ENCODE measurements around the gene ALK.

ALK gene

DNA sequence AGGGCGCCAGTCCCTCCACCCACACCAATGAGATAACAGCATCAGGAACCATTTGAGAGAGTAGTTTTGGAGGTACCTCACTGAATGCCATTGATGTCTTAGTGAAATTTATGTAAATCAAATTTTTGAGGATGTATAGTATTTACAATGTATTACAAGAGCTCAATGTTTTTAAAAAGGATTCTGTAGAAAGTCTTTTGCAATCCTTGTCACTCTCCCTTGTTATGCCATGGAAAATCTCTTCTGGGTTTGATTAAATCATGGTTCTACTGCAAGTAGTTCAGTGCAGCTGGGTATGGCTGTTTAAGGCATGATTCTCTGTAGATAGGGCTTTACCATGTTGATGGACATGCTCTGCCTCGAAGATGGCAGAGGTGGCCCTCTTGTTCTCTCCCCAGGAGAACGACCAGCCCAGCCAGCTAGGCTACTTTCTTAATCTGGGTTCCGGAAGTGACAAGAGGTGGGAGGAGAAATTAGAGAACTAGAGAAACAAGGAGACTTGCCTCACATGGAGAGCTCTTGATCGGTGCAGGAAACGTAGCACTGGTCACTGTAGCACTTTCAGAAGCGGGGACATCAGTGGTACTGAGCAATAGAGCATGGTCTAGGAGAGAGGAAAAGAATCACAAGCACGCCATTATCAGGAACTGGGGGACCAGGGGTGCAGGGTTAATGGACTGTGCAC lies 603.4 kb downstream of the ALK start:
- Histone ChIP-seq H4K8ac (ENCODE audit: low read depth, low read length) (no peak overlapping the region), H2BK5ac (ENCODE audit: low read length) (no peak overlapping the region), H3K27ac (replicated peaks; ENCODE audit: low read length) (no peak overlapping the region), H3K9ac (ENCODE audit: low read depth, low read length, poor library complexity) (no peak overlapping the region), H3K27me3 (ENCODE audit: control insufficient read depth in 3 of 3, insufficient read depth in 3 of 3, low read depth in 1 of 3, low read length in 3 of 3) (peaks cover 0 to 4% (median 0%) of the 10 kb centered on the region in 3 experiments), H2AK5ac (ENCODE audit: low read depth, low read length) (no peak overlapping the region), H3K18ac (ENCODE audit: low read length) (no peak overlapping the region), H4K91ac (ENCODE audit: low read depth, low read length, poor library complexity) (no peak overlapping the region), H3K4me2 (ENCODE audit: insufficient read depth, low read length, poor library complexity, severe bottlenecking) (no peak overlapping the region), H3K9me3 (replicated peaks in 1 of 2; ENCODE audit: control insufficient read depth in 2 of 2, insufficient read depth in 1 of 2, low read depth in 1 of 2, low read length in 2 of 2) (no peaks in the 10 kb centered on the region), H2BK15ac (ENCODE audit: low read length) (no peak overlapping the region), H3K79me1 (ENCODE audit: low read depth, low read length) (no peaks in the 10 kb centered on the region), H3K4me3 (ENCODE audit: low read length in 2 of 2) (no peak overlapping the region), H3K4me1 (ENCODE audit: control insufficient read depth in 2 of 2, insufficient read depth in 1 of 2, low read depth in 1 of 2, low read length in 2 of 2) (peaks cover 5 to 12% of the 10 kb centered on the region in 2 donors), H2BK120ac (ENCODE audit: low read depth, low read length) (no peak overlapping the region), H3K4ac (ENCODE audit: low read length) (no peak overlapping the region), H2AFZ (ENCODE audit: low read length) (no peak overlapping the region), H3K14ac (ENCODE audit: low read length) (no peak overlapping the region), H3K23ac (ENCODE audit: low read depth, low read length, poor library complexity) (no peak overlapping the region), H3K36me3 (replicated peaks in 1 of 2; ENCODE audit: control insufficient read depth in 2 of 2, insufficient read depth in 2 of 2, low read length in 2 of 2) (peaks cover 0 to 21% of the 10 kb centered on the region in 2 donors), H2BK12ac (ENCODE audit: low read length) (no peak overlapping the region)
- WGBS, 2 donors (ENCODE audit: extremely low coverage in 2 of 2, insufficient read length in 2 of 2, insufficient replicate concordance in 1 of 2), result no CpG with 5 or more reads among the region's 8 CpGs
- DNase-seq (ENCODE audit: low spot score), result no peak

DNA sequence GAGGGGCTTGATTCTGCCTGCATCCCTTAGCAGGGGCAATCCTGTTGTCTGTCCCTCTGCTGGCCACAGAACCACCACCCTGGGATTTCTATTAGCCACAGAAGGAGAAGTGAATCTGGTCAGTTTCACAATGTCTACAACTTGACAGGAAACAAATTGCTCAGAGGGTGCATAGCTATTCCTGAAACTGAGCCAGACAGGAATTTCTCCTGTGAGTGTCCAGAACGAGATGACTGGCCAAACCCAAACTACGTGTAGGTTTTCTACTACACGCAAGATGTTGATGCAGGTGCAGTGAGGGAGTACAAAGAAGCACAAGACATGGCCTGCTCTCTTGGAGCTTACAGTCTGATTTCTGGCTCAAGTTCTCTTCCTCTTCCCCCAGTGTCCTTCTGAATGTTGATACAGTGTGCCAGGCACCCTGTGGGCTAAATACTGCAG lies 604.3 kb downstream of the ALK start:
- no CpG with 5 or more reads among the region's 3 CpGs for WGBS, 2 donors (ENCODE audit: extremely low coverage in 2 of 2, insufficient read length in 2 of 2, insufficient replicate concordance in 1 of 2)
- H3K36me3 ChIP-seq (replicated peaks in 1 of 2; ENCODE audit: control insufficient read depth in 2 of 2, insufficient read depth in 2 of 2, low read length in 2 of 2), result peaks cover 0 to 21% of the 10 kb centered on the region in 2 donors
- peaks cover 2 to 12% of the 10 kb centered on the region in 2 donors for H3K4me1 ChIP-seq (ENCODE audit: control insufficient read depth in 2 of 2, insufficient read depth in 1 of 2, low read depth in 1 of 2, low read length in 2 of 2)
- no peak overlapping the region for H3K18ac ChIP-seq (ENCODE audit: low read length)
- no peak overlapping the region for H3K23ac ChIP-seq (ENCODE audit: low read depth, low read length, poor library complexity)
- no peaks in the 10 kb centered on the region for H3K79me1 ChIP-seq (ENCODE audit: low read depth, low read length)
- no peak overlapping the region for H3K9ac ChIP-seq (ENCODE audit: low read depth, low read length, poor library complexity)
- peaks cover 0 to 4% (median 0%) of the 10 kb centered on the region in 3 experiments for H3K27me3 ChIP-seq (ENCODE audit: control insufficient read depth in 3 of 3, insufficient read depth in 3 of 3, low read depth in 1 of 3, low read length in 3 of 3)
- no peak overlapping the region for H3K14ac ChIP-seq (ENCODE audit: low read length)
- H3K4me3 ChIP-seq (ENCODE audit: low read length in 2 of 2), result no peak overlapping the region
- no peak overlapping the region for H2AK5ac ChIP-seq (ENCODE audit: low read depth, low read length)
- no peak for DNase-seq (ENCODE audit: low spot score)
- no peak overlapping the region for H2BK12ac ChIP-seq (ENCODE audit: low read length)
- no peak overlapping the region for H2BK120ac ChIP-seq (ENCODE audit: low read depth, low read length)
- H4K8ac ChIP-seq (ENCODE audit: low read depth, low read length), result no peak overlapping the region
- H2BK15ac ChIP-seq (ENCODE audit: low read length), result no peak overlapping the region
- H2BK5ac ChIP-seq (ENCODE audit: low read length), result no peak overlapping the region
- no peak overlapping the region for H2AFZ ChIP-seq (ENCODE audit: low read length)
- no peaks in the 10 kb centered on the region for H3K9me3 ChIP-seq (replicated peaks in 1 of 2; ENCODE audit: control insufficient read depth in 2 of 2, insufficient read depth in 1 of 2, low read depth in 1 of 2, low read length in 2 of 2)
- no peak overlapping the region for H3K4ac ChIP-seq (ENCODE audit: low read length)
- H3K4me2 ChIP-seq (ENCODE audit: insufficient read depth, low read length, poor library complexity, severe bottlenecking), result no peak overlapping the region
- no peak overlapping the region for H3K27ac ChIP-seq (replicated peaks; ENCODE audit: low read length)
- H4K91ac ChIP-seq (ENCODE audit: low read depth, low read length, poor library complexity), result no peak overlapping the region

DNA sequence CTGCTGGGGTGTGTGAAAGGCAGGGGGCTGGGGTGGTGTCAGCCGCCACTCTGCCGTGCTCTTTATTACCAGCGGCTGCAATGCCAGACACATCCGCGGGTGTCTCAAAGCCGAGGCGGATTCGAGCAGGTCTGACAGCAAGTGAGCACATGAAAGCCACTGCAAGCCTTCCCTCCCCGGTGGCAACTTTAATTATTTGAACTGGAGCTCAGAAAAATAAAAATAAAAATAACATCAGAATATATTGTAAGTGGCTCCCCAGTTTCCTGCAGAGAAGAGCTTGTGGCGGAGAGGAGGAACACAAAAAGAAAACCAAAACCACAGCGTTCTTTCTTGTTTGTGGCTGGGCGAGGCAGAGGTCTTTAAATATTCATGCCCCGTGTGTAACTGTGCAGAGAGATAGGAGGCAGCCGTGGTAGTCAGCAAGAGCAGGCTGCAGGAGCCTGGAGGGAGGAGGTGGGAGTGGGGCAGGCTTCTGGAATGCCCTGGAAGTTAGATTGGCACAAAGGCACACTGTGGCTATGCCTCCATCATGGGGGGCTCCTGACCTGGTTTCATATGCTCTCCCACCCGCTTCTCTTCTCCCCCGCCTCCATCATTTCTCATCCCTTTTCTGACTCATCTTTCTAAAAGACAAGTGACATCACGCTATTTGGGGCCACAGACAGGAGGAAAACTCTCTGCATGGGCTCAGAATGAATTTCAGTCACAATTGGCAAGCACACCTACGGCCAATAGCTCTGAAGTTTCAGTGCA lies 606.4 kb downstream of the ALK start:
- no peak overlapping the region for H3K23ac ChIP-seq (ENCODE audit: low read depth, low read length, poor library complexity)
- no peak overlapping the region for H3K4ac ChIP-seq (ENCODE audit: low read length)
- no peak overlapping the region for H3K9ac ChIP-seq (ENCODE audit: low read depth, low read length, poor library complexity)
- no peaks in the 10 kb centered on the region for H3K9me3 ChIP-seq (replicated peaks in 1 of 2; ENCODE audit: control insufficient read depth in 2 of 2, insufficient read depth in 1 of 2, low read depth in 1 of 2, low read length in 2 of 2)
- H3K4me1 ChIP-seq (ENCODE audit: control insufficient read depth in 2 of 2, insufficient read depth in 1 of 2, low read depth in 1 of 2, low read length in 2 of 2), result peaks cover 2 to 9% of the 10 kb centered on the region in 2 donors
- H2BK12ac ChIP-seq (ENCODE audit: low read length), result no peak overlapping the region
- H3K18ac ChIP-seq (ENCODE audit: low read length), result peak overlapping the region; percentile 54
- H2AK5ac ChIP-seq (ENCODE audit: low read depth, low read length), result no peak overlapping the region
- DNase-seq (ENCODE audit: low spot score), result no peak
- no CpG with 5 or more reads among the region's 18 CpGs for WGBS, 2 donors (ENCODE audit: extremely low coverage in 2 of 2, insufficient read length in 2 of 2, insufficient replicate concordance in 1 of 2)
- H2AFZ ChIP-seq (ENCODE audit: low read length), result peak overlapping the region; percentile 72
- no peak overlapping the region for H3K27ac ChIP-seq (replicated peaks; ENCODE audit: low read length)
- no peaks in the 10 kb centered on the region for H3K79me1 ChIP-seq (ENCODE audit: low read depth, low read length)
- H2BK15ac ChIP-seq (ENCODE audit: low read length), result no peak overlapping the region
- H4K91ac ChIP-seq (ENCODE audit: low read depth, low read length, poor library complexity), result no peak overlapping the region
- no peak overlapping the region for H3K14ac ChIP-seq (ENCODE audit: low read length)
- H3K4me3 ChIP-seq (ENCODE audit: low read length in 2 of 2), result peak overlapping the region in 1 of 2 donors; percentile 30
- H4K8ac ChIP-seq (ENCODE audit: low read depth, low read length), result no peak overlapping the region
- no peak overlapping the region for H3K4me2 ChIP-seq (ENCODE audit: insufficient read depth, low read length, poor library complexity, severe bottlenecking)
- H2BK5ac ChIP-seq (ENCODE audit: low read length), result no peak overlapping the region
- no peaks in the 10 kb centered on the region for H3K27me3 ChIP-seq (ENCODE audit: control insufficient read depth in 3 of 3, insufficient read depth in 3 of 3, low read depth in 1 of 3, low read length in 3 of 3)
- peaks cover 0 to 15% of the 10 kb centered on the region in 2 donors for H3K36me3 ChIP-seq (replicated peaks in 1 of 2; ENCODE audit: control insufficient read depth in 2 of 2, insufficient read depth in 2 of 2, low read length in 2 of 2)
- H2BK120ac ChIP-seq (ENCODE audit: low read depth, low read length), result no peak overlapping the region

DNA sequence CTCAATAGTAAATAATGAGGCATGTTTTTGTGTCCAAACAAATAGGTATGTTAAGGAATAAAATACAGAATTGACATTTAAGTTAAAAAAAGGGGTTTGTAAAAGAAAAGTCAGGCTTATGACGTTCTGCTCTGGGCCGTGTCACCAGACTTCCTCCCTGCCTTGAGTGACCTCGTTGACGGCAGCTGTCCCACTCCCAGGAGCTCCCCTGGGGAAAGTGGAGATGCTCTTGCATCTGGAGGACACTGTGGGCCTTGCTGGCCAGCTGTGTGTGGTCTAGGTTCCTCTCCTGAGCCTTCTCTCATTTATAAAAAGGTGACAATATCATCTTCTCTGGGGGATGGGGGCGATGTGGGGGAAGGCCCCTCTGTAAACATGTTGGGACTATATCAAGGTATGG lies 609.9 kb downstream of the ALK start:
- no peak overlapping the region for H3K14ac ChIP-seq (ENCODE audit: low read length)
- no peak overlapping the region for H3K18ac ChIP-seq (ENCODE audit: low read length)
- H3K4me1 ChIP-seq (ENCODE audit: control insufficient read depth in 2 of 2, insufficient read depth in 1 of 2, low read depth in 1 of 2, low read length in 2 of 2), result peaks cover 5 to 9% of the 10 kb centered on the region in 2 donors
- no peak overlapping the region for H4K8ac ChIP-seq (ENCODE audit: low read depth, low read length)
- no peaks in the 10 kb centered on the region for H3K79me1 ChIP-seq (ENCODE audit: low read depth, low read length)
- H3K4me3 ChIP-seq (ENCODE audit: low read length in 2 of 2), result no peak overlapping the region
- no peak overlapping the region for H2AFZ ChIP-seq (ENCODE audit: low read length)
- DNase-seq (ENCODE audit: low spot score), result no peak
- no peak overlapping the region for H3K27ac ChIP-seq (replicated peaks; ENCODE audit: low read length)
- no CpG with 5 or more reads among the region's 5 CpGs for WGBS, 2 donors (ENCODE audit: extremely low coverage in 2 of 2, insufficient read length in 2 of 2, insufficient replicate concordance in 1 of 2)
- no peak overlapping the region for H2BK120ac ChIP-seq (ENCODE audit: low read depth, low read length)
- H3K4ac ChIP-seq (ENCODE audit: low read length), result no peak overlapping the region
- no peaks in the 10 kb centered on the region for H3K27me3 ChIP-seq (ENCODE audit: control insufficient read depth in 3 of 3, insufficient read depth in 3 of 3, low read depth in 1 of 3, low read length in 3 of 3)
- no peak overlapping the region for H2AK5ac ChIP-seq (ENCODE audit: low read depth, low read length)
- no peak overlapping the region for H4K91ac ChIP-seq (ENCODE audit: low read depth, low read length, poor library complexity)
- no peak overlapping the region for H3K23ac ChIP-seq (ENCODE audit: low read depth, low read length, poor library complexity)
- no peak overlapping the region for H2BK15ac ChIP-seq (ENCODE audit: low read length)
- H3K4me2 ChIP-seq (ENCODE audit: insufficient read depth, low read length, poor library complexity, severe bottlenecking), result no peak overlapping the region
- no peak overlapping the region for H2BK5ac ChIP-seq (ENCODE audit: low read length)
- no peaks in the 10 kb centered on the region for H3K9me3 ChIP-seq (replicated peaks in 1 of 2; ENCODE audit: control insufficient read depth in 2 of 2, insufficient read depth in 1 of 2, low read depth in 1 of 2, low read length in 2 of 2)
- H3K9ac ChIP-seq (ENCODE audit: low read depth, low read length, poor library complexity), result no peak overlapping the region
- H2BK12ac ChIP-seq (ENCODE audit: low read length), result no peak overlapping the region
- H3K36me3 ChIP-seq (replicated peaks in 1 of 2; ENCODE audit: control insufficient read depth in 2 of 2, insufficient read depth in 2 of 2, low read length in 2 of 2), result no peaks in the 10 kb centered on the region

Data from neuronal stem cell (in vitro differentiated cells).